H9 (cell line): ENCODE measurements around the gene ERICH2. TPM values are rescaled to one million over a fixed set of nuclear protein-coding genes. Genes with fewer than 3 reads are reported as not detected.

ENCODE experiments used
- DNase-seq: peaks from one replicate; pipeline ENCODE4 v3.0.0-alpha.2; 2017
- H2AFZ ChIP-seq: one replicate; pipeline ENCODE4 v1.6.1; 2013; ENCODE audit warnings: mild to moderate bottlenecking, low read length, control low read depth, moderate library complexity
- H2AK5ac ChIP-seq: 2 replicates; pipeline ENCODE4 v1.6.1; 2013; ENCODE audit warnings: low read length, control low read depth, mixed read lengths; ENCODE audit not compliant: insufficient read length
- H2BK120ac ChIP-seq: one replicate; pipeline ENCODE4 v1.6.1; 2013; ENCODE audit warnings: low read depth, mild to moderate bottlenecking, low read length, control low read depth, inconsistent platforms; ENCODE audit not compliant: poor library complexity, severe bottlenecking
- H2BK12ac ChIP-seq: 2 replicates; pipeline ENCODE4 v1.6.1; 2013; ENCODE audit warnings: low read length, control low read depth, mixed read lengths, low read depth; ENCODE audit not compliant: insufficient read length
- H2BK15ac ChIP-seq: 2 replicates; pipeline ENCODE4 v1.6.1; 2013; ENCODE audit warnings: low read depth, low read length, control low read depth
- H2BK20ac ChIP-seq: one replicate; pipeline ENCODE4 v1.6.1; 2013; ENCODE audit warnings: low read depth, mild to moderate bottlenecking, low read length, control low read depth, inconsistent platforms; ENCODE audit not compliant: poor library complexity, severe bottlenecking
- H2BK5ac ChIP-seq: 2 replicates; pipeline ENCODE4 v1.6.1; 2013; ENCODE audit warnings: low read length, control low read depth, mixed read lengths; ENCODE audit not compliant: insufficient read length
- H3K14ac ChIP-seq: 2 replicates; pipeline ENCODE4 v1.6.1; 2013; ENCODE audit warnings: low read length, control low read depth; ENCODE audit not compliant: insufficient read depth
- H3K18ac ChIP-seq: 2 replicates; pipeline ENCODE4 v1.6.1; 2013; ENCODE audit warnings: low read depth, mild to moderate bottlenecking, mixed read lengths, low read length, control low read depth; ENCODE audit not compliant: insufficient read length
- H3K23ac ChIP-seq: 2 replicates; pipeline ENCODE4 v1.6.1; 2013; ENCODE audit warnings: low read length, control low read depth, mixed read lengths, low read depth; ENCODE audit not compliant: insufficient read length
- H3K23me2 ChIP-seq: 2 replicates; pipeline ENCODE4 v1.6.1; 2013; ENCODE audit warnings: low read depth, mild to moderate bottlenecking, mixed read lengths, low read length, control low read depth; ENCODE audit not compliant: insufficient read length, poor library complexity, severe bottlenecking
- H3K27ac ChIP-seq: 2 replicates; pipeline ENCODE4 v1.5.1; 2013; ENCODE audit warnings: low read length, control low read depth, mixed read lengths, low read depth; ENCODE audit not compliant: insufficient read length
- H3K27me3 ChIP-seq: 2 replicates; pipeline ENCODE4 v1.6.1; 2013; ENCODE audit warnings: low read length, control low read depth, inconsistent platforms; ENCODE audit not compliant: insufficient read depth
- H3K4ac ChIP-seq: 2 replicates; pipeline ENCODE4 v1.6.1; 2013; ENCODE audit warnings: low read depth, mild to moderate bottlenecking, control low read depth, inconsistent platforms, low read length, moderate library complexity
- H3K4me1 ChIP-seq: 2 replicates; pipeline ENCODE4 v1.6.1; 2013; ENCODE audit warnings: low read length, control low read depth, inconsistent platforms; ENCODE audit not compliant: insufficient read depth
- H3K4me2 ChIP-seq: 2 replicates; pipeline ENCODE4 v1.6.1; 2013; ENCODE audit warnings: low read length, control low read depth, mixed read lengths; ENCODE audit not compliant: insufficient read length, insufficient read depth
- H3K56ac ChIP-seq: 2 replicates; pipeline ENCODE4 v1.6.1; 2013; ENCODE audit warnings: low read depth, mild to moderate bottlenecking, mixed read lengths, low read length, control low read depth; ENCODE audit not compliant: insufficient read length
- H3K79me1 ChIP-seq: 2 replicates; pipeline ENCODE4 v1.6.1; 2013; ENCODE audit warnings: low read depth, mild to moderate bottlenecking, moderate library complexity, low read length, control low read depth, inconsistent platforms; ENCODE audit not compliant: insufficient read depth, poor library complexity, severe bottlenecking
- H3K79me2 ChIP-seq: 2 replicates; pipeline ENCODE4 v1.6.1; 2013; ENCODE audit warnings: low read length, control low read depth, inconsistent platforms; ENCODE audit not compliant: insufficient read depth
- H3K9ac ChIP-seq: 2 replicates; pipeline ENCODE4 v1.6.1; 2013; ENCODE audit warnings: low read length, control low read depth, mixed read lengths; ENCODE audit not compliant: insufficient read length; ENCODE audit errors: extremely low read depth
- H3K9me3 ChIP-seq: one replicate; pipeline ENCODE4 v1.6.1; 2013; ENCODE audit warnings: low read depth, low read length, inconsistent platforms; ENCODE audit not compliant: control insufficient read depth
- H3T11ph ChIP-seq: one replicate; pipeline ENCODE4 v1.6.1; 2013; ENCODE audit warnings: mild to moderate bottlenecking, low read length, control low read depth, inconsistent platforms
- H4K20me1 ChIP-seq: one replicate; pipeline ENCODE4 v1.6.1; 2013; ENCODE audit not compliant: control insufficient read depth, insufficient read length, insufficient read depth
- H4K5ac ChIP-seq: 2 replicates; pipeline ENCODE4 v1.6.1; 2013; ENCODE audit warnings: low read depth, mild to moderate bottlenecking, mixed read lengths, low read length, control low read depth; ENCODE audit not compliant: insufficient read length
- H4K8ac ChIP-seq: replicated peaks from 2 replicates; pipeline ENCODE4 v1.6.1; 2013; ENCODE audit warnings: low read length, control low read depth, mixed read lengths, low read depth; ENCODE audit not compliant: insufficient read length
- H4K91ac ChIP-seq: 2 replicates; pipeline ENCODE4 v1.6.1; 2013; ENCODE audit warnings: low read depth, mild to moderate bottlenecking, moderate library complexity, mixed read lengths, low read length, control low read depth; ENCODE audit not compliant: insufficient read length
- H3K27ac Mint-ChIP-seq, 3 experiments: 2 replicates in 2 of 3; 3 replicates in 1 of 3; pipeline ENCODE4 v1.8.0; 2020 to 2021; ENCODE audit warnings: mixed read lengths in 3 of 3, mild to moderate bottlenecking in 1 of 3, moderate library complexity in 1 of 3
- H3K27me3 Mint-ChIP-seq: 2 replicates; pipeline ENCODE4 v1.8.0; 2021; ENCODE audit warnings: low read depth, mild to moderate bottlenecking, moderate library complexity, mixed read lengths
- H3K36me3 Mint-ChIP-seq, 3 experiments: 2 replicates in 2 of 3; 3 replicates in 1 of 3; pipeline ENCODE4 v1.8.0; 2020 to 2021; ENCODE audit warnings: low read depth in 3 of 3, mixed read lengths in 3 of 3; ENCODE audit not compliant: insufficient read depth in 1 of 3
- H3K4me1 Mint-ChIP-seq, 2 experiments: 2 replicates each; pipeline ENCODE4 v1.8.0; 2020; ENCODE audit warnings: mixed read lengths in 2 of 2
- H3K4me3 Mint-ChIP-seq, 2 experiments: 2 replicates in 1 of 2; 3 replicates in 1 of 2; pipeline ENCODE4 v1.8.0; 2020 to 2021; ENCODE audit warnings: mild to moderate bottlenecking in 2 of 2, mixed read lengths in 2 of 2, moderate library complexity in 1 of 2
- H3K9me3 Mint-ChIP-seq, 2 experiments: 2 replicates in 1 of 2; 3 replicates in 1 of 2; pipeline ENCODE4 v1.8.0; 2020; ENCODE audit warnings: mild to moderate bottlenecking in 2 of 2, mixed read lengths in 2 of 2, moderate library complexity in 1 of 2
- CTCF ChIP-seq: fragments of 200-600 bp; sonication (generic); conservative IDR thresholded peaks from 3 replicates; pipeline ENCODE4 v1.8.0; 2021; ENCODE audit warnings: antibody characterized with exemption, mild to moderate bottlenecking
- WGBS: extraction: QIAGEN DNeasy Blood & Tissue Kit; methylation state at CpG from one replicate; pipeline ENCODE4 v1.1.7; 2013; ENCODE audit warnings: missing lambda C conversion rate, low lambda C conversion rate, mixed read lengths; ENCODE audit not compliant: insufficient read length; ENCODE audit errors: extremely low coverage; 5-methylcytosine and 5-hydroxymethylcytosine counted together
- total RNA-seq: library from RNA; stranded (reverse); gene quantifications from 2 replicates; pipeline ENCODE4 v1.2.1, GENCODE V29; 2021

ERICH2 gene
- total RNA-seq, 1 experiment from 2014 or later: 1.2 TPM

GRCh38 chr2:170818036-170818751 lies 48.0 kb downstream of the ERICH2 start:
- H3K9me3 Mint-ChIP-seq: peaks cover 3 to 4% of the 10 kb centered on the region in 2 experiments; a peak in 4 of 5 replicates
- H2BK120ac ChIP-seq: no peak overlapping the region
- H3K23ac ChIP-seq: no peak overlapping the region
- no peaks in the 10 kb centered on the region for H3K79me1 ChIP-seq
- TF ChIP-seq CTCF: no peak
- H3K79me2 ChIP-seq: no peaks in the 10 kb centered on the region
- H3K4me1 ChIP-seq: peaks cover 2% of the 10 kb centered on the region; the same call in 1 of the 2 replicates
- no peak overlapping the region for H3K4ac ChIP-seq
- H3K27me3 ChIP-seq: peaks cover 87% of the 10 kb centered on the region
- H4K91ac ChIP-seq: no peak overlapping the region
- no peak overlapping the region for H3T11ph ChIP-seq
- H2BK20ac ChIP-seq: no peak overlapping the region
- peaks cover 5% of the 10 kb centered on the region for H4K20me1 ChIP-seq
- no peak overlapping the region for H3K9ac ChIP-seq
- no peak overlapping the region for H4K8ac ChIP-seq
- no peak overlapping the region for H2AK5ac ChIP-seq
- H2AFZ ChIP-seq: no peak overlapping the region
- H2BK12ac ChIP-seq: no peak overlapping the region
- WGBS: no CpG with 5 or more reads among the region's 60 CpGs
- H3K23me2 ChIP-seq: peaks cover 59% of the 10 kb centered on the region
- H3K27me3 Mint-ChIP-seq: peaks cover 100% of the 10 kb centered on the region
- H3K4me1 Mint-ChIP-seq: peaks cover 60 to 65% of the 10 kb centered on the region in 2 experiments
- H3K4me2 ChIP-seq: peak overlapping the region; percentile 70
- DNase-seq: peak; percentile 55
- H2BK5ac ChIP-seq: no peak overlapping the region
- no peaks in the 10 kb centered on the region; a peak in 1 of 7 replicates for H3K36me3 Mint-ChIP-seq
- H3K4me3 Mint-ChIP-seq: peak overlapping the region; percentile 63 to 82
- H3K14ac ChIP-seq: no peak overlapping the region; the same call in 1 of the 2 replicates
- no peak overlapping the region for H3K27ac Mint-ChIP-seq
- H2BK15ac ChIP-seq: no peak overlapping the region
- H4K5ac ChIP-seq: no peak overlapping the region
- no peak overlapping the region for H3K27ac ChIP-seq
- no peak overlapping the region for H3K56ac ChIP-seq
- no peak overlapping the region for H3K18ac ChIP-seq
- H3K9me3 ChIP-seq: no peaks in the 10 kb centered on the region
